ENCODE results near the gene EVI2A.
A peak's percentile ranks its signal among the peaks of the same experiment; 100 is the strongest.
"Not testable (repeated sequence)": the region's sequence is repeated elsewhere in the genome, so short reads cannot be mapped to it uniquely, and the experiment has no call there.

EVI2A gene

DNA sequence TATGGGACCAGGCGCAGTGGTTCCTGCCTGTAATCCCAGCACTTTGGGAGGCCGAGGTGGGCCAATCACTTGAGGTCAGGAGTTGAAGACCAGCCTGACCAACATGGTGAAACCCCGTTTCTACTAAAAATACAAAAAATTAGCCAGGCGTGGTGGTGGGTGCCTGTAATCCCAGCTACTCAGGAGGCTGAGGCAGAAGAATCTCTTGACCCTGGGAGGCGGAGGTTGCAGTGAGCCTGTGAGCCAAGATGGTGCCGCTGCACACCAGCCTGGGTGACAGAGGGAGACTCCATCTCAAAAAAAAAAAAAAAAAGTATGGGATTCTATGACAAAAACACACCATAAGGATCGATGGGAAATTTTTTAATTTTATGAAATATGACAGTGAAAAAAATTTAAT, 9.2 kb downstream of the EVI2A start:
- not testable (repeated sequence) for DNase-seq (ENCODE audit: low spot score)

DNA sequence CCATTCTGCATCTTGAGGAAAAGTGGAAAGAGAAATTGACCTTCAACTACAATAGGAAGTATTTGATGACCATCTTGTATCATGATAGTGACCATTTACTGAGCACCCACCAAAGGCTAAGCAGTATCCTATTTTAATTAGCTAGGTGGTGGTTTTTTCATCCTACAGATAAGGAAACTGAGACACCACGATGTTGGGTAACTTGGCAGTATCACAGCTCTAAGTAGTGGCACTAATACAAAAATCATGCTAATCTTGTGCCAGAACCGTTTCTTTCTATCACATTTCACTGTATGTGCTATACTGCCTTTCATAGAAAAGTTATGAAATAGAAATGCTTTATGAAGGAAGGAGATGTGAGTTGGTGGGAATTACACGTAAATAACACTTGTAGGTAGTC, 9.9 kb downstream of the EVI2A start:
- no peak for DNase-seq (ENCODE audit: low spot score)

DNA sequence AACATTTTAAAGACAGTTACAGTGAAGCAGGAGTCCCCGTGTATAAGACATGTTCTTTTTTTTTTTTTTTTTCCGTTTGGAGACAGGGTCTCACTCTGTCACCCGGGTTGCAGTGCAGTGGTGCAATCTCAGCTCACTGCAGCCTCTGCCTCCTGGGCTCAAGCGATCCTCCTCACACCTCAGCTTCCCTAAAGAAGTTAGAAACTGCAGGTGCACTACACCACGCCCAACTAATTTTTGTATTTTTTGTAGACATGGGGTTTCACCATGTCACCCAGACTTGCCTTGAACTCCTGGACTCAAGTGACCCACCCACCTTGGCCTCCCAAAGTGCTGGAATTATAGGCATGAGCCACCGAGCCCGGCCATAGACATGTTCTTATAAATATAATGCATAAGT, 10.5 kb downstream of the EVI2A start:
- DNase-seq (ENCODE audit: low spot score): no peak

DNA sequence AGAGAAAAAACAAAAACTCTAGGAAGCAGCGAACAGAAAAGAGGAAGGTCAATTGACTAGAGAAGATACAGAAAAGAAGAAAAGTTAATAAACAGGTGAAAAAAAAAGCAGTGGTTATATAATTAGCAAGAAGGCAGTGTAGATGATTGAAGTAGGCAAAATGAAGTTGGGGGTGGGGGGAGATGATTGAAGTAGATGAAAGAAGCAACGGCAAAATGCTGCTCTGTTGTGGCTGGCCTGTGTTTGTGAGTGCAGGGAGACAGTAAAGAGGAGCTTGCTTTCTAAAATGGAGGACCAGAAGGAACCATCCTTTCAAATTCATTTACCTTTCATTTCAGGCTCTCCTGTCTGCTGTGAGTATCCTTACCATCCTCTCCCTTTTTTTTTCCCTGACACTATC, 11.2 kb downstream of the EVI2A start:
- no peak for DNase-seq (ENCODE audit: low spot score)

DNA sequence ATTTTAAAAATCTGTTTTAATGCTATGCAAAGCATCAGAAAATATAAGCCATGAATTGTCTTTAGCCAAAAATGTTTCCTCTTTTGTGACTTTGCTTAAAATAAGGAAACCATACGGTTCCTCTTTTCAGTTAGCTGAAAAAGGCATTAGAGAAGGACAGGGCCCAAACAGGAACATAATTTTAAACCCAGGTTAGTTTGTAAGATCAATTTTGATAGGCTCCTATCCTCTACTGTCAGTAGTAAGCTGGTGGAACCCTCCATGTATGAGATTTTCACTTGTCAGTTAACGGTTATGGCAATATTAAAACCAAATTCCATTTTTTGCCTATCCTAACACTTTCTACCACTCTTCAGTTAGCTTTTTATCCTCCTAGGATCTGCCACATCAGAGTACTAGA, 11.9 kb downstream of the EVI2A start:
- no peak for DNase-seq (ENCODE audit: low spot score)

DNA sequence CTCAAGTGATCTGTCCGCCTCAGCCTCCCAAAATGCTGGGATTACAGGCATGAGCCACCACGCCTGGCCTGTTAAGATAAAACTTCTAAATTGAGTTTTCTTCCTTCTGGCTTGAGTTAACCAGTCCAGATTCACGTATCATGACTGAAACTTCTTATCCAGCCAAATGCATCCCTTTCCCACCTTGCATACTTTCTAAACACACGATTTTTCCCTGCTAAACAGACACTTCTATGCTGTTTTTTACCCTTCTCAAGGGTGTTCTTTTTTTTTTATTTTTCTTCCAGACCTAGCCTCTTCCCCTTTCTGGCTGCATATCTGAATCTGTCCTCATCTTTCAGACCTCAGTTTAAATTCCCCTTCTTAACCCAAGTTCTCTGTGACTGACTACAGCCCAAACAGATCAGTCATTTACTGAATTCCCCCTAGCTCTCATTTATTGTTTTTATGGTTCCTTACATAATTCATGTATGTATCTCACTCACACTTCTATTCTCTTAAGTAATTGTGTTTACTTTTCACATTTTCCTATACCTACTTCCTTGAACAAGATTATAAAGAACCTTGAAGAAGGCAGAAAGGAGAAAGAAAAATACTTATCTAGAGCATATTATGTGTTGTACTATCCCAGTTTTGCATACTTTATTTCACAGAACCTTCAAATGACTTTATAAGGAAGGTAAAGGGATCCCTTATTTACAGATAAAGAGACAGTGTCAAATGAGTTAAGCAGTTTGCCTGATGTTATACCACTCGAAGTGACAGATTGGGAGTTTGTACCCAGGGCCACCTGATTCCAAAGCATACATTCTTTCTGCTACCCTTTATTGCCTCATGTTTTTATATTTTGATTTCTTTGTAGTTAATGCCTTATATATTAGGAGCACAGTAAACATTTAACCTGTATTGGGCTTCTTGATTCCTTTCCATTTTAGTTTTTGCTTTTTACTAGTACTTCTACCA, 12.8 kb downstream of the EVI2A start:
- DNase-seq (ENCODE audit: low spot score): no peak

DNA sequence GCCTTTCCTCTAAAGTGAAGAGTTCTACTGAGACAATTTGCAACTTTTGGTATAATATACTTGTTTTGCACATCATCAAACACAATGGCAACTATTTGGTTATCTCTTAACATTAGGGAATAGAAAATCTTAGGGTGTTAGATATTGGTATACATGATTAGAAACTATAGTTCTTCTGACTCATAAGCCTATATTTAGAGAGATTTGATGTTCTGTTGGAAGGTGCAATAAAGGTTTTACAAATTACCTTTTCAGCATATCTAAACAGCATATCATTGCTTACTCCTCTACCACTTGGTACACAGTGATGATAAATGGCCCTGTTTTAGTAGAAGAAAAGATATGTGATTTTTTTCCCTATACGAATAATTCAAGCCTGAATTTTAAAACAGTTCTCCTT, 13.8 kb downstream of the EVI2A start:
- DNase-seq (ENCODE audit: low spot score): no peak

DNA sequence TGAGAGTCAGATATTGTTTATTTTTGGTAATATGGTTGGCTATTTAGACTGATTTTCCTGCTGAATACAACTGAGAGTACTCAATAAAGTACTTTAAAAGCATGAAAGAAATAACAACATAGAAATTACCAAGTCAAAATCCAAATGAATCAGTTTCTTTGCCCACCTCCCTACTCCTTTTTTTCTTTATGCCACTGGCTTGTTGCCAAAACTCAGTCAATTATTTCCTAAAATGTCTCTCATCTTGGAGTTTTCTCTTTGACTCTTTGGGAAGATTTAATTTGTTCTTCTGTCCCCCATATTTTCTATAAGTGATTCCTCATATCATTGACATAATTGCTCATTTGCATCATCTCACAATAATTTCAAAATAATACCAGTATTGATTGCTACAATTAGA, 21.8 kb downstream of the EVI2A start:
- no peak for DNase-seq (ENCODE audit: low spot score)

DNA sequence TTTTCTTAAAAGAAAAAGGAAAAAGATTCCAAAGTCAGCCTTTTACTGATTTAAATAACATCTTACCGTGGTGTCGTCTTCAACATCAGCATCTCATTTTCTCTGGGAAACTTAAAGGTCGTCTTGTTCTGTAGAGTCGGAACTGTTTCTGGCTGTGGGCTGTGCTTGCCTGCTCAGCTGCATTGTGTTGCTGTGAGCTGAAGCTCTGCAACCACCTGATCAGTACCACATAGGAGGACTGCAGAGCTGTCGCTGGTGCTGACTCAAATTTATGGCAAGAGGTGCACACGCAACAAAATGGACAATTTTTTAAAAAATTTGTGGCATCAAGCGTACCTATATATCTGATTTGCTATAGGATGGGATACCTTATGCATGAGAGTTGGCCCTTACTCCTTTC, 24.3 kb downstream of the EVI2A start, which contains the start of gene OMG:
OMG (minus strand) TSS at position 150 of the 400 bp plus-strand sequence. CDS start 908 bp downstream, outside the sequence.
- DNase-seq (ENCODE audit: low spot score): no peak

DNA sequence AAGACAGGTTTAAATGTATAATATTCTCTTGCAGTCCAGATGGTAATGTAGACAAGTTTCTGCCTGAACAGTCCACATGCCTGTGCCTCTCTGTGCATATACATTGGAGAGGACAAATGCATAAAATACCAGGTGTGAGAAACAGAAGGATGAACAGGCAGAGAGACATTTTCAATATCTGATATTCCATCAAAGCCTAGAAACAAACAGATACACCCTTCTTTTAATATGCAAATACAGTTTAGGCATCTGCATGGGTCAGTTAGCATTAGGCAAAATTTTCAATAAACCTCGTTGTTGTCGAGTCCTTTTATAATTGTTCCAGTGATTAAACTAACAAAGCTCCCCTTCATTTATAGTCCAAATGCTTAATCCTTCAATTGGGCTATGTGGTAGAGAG, 25.3 kb downstream of the EVI2A start:
- DNase-seq (ENCODE audit: low spot score): no peak

DNA sequence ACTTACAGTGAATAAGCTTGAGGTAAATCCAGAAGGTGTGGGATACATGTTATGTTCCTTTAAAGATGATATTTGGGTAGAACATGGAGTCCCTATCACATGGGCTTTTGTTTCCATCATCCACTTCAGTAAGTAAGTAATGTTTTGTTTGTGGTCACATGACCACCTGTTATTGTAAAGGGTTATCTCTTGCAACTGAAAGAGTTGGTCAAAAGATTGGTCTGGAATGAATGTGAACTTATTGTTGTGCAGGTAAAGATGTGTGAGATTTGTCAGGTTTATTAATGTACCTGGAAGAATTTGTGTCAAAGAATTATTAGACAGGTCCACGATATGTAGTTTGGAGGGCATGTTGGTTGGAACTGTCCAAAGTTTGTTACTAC, 25.9 kb downstream of the EVI2A start:
- DNase-seq (ENCODE audit: low spot score): no peak

DNA sequence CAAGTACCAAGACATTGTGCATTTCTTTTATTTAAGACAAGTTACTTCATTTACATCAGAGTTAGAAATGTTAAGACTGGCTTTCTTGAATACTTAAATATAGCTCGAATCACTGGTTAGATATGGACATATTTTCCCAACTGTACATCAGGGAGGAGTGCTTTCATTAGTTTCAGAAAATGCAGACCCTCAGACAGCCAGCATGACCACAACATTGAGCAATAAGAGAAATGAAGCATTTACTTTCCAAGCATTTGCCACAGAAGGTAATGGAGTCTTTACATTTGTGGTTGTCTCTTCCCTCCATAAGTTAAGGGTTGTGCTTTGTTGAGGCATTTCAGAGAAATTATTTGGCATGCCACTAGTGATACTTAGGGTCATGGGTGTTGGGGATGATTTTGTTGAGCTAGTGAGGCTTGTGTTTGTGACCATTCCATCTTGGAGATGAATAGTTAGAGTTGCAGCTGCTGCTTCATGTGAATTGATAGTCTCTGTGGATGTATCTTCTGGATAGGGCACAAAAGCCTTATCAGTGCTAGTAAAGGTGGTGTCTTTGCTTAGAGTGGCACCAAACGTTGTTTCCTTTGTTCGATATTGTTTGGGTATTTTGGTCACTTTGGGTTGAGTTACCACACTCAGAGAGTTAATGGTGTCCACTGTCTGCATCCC, 26.5 kb downstream of the EVI2A start:
- DNase-seq (ENCODE audit: low spot score): no peak

DNA sequence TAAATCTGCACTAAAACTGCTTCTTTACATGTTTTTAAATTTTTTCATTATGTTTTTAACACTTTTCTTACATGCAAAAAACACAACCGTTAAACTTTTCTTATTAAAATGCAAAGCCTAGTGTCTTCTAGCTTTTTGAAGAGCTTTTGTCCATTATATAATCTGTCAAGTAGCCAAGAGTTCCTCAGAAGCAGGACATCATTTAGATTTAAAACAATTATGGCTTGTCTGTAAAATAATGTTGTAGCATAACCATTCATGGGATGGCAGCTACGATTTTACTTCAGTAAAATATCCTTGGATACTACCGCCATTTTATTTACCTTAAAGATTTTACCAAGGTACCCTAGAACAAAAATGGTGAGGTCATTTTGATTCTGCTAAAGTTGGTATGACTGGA, 27.2 kb downstream of the EVI2A start:
- DNase-seq (ENCODE audit: low spot score): no peak

DNA sequence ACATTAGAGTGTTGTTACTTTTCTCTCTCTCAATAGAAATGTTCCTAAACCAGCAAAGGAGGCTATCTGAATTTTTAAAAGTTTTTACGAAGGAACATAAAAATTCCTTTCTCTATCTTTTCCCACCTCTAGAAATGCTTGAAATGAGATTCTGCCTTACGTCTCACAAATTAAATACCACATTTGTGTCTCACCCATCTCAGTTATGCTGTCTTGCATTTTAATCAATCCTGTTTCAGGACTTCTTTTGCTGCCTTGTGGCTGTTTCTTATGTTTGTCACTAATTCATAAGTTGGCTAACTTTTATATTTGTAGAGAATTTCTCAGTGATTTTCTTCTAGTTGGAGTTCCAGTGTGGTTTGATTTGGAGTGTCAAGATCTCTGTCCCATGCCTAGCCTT, 27.8 kb downstream of the EVI2A start:
- DNase-seq (ENCODE audit: low spot score): no peak

DNA sequence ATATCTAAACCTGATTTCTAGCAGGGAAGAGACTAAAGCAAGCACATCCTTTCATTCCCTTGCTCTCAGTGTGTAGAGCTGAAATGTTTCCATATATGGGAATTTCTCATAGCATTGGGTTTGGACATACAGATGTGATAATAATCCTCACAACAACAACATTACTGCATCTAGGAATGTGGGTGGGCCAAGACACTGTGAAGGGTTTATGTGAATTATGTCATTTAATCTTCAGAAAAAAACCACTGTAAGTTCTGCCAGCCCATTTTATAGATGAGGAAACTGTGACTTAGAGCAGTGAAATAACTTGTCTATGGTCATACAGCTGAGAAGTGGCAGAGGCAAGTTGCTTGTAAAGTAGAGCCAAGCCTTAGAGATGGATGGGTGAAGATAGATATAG, 29.6 kb downstream of the EVI2A start:
- DNase-seq (ENCODE audit: low spot score): no peak

DNA sequence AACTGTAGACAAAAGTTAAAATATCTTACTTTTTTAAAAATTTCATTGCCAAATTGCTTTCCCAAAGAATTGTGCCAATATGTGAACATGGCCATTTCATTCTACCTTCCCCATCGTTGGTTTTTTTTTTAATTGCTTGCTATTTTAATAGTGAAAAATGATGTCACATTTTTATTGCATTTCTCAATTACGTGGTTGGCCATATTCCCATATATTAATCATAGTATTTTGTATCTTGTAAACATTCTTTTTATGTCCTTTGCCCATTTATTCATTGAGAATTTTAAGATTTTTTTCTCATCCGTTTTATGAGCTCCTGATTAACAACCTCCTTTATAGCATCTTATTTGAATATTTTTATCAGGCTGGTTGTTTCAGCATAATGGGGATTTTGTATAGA, 31.6 kb downstream of the EVI2A start:
- no peak for DNase-seq (ENCODE audit: low spot score)

DNA sequence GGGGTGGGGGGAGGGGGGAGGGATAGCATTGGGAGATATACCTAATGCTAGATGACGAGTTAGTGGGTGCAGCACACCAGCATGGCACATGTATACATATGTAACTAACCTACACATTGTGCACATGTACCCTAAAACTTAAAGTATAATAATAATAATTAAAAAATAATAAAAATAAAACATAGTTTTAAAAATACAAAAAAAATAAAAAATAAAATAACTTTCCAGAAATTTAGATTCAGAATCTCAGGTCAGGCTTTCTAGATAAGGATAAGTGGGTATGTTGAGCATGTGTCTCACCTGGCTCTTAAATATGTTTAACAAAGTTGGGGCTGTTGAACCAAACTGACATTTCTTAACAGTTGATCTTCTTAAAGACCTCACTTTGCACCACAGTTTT, 33.5 kb downstream of the EVI2A start:
- not testable (repeated sequence) for DNase-seq (ENCODE audit: low spot score)

DNA sequence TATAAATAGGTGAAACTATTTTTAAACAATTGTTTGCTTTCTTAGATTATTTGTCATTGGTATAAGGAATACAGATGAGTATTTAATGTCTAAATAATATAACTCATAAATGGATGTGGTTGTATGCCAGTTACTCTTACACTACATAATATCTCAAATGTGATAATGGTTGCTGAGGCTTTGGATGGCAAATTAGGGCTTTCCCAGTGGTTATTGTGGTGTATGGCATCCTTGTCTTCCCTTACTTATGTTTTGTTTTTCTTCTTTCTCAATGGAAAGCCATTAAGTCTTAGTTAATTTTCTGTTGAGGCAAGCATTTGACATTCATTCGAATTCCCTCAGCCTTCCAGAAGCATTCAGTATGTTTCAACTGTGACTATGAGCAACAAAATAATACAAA, 34.8 kb downstream of the EVI2A start:
- no peak for DNase-seq (ENCODE audit: low spot score)

DNA sequence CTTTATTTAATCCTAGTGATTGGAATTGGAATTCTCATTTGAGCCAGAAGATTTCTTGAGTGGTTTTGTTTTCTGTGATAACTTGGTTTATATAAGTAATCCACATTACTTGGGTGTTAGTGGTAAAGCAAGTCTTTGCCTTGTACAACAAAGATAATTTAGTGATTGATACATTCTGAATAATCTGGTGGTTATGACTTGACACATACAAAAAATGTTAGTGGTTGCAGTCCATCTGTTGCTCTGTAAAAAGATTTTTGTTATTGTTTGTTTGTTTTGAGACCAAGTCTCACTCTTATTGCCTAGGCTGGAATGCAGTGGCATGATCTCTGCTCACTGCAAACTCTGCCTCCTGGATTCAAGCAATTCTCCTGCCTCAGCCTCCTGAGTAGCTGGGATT, 37.6 kb downstream of the EVI2A start:
- DNase-seq (ENCODE audit: low spot score): no peak

DNA sequence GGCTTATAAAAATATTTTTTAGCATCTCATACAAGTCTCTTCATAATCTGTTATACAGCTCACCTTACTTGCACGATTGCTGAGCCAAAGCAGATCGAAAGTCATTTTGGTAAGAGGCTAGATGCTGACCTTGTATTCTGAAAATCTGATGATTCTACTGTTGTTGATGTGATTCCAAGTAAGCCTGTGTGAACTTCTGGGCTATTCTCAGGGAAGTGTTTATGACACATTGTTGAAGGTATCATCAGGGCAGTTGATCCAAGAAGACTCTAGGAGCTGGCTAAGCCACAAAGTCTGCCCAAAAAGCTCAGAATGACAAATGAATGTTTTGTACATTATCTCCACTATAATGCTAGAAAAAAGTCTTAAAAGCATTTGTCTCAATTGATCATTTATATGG, 40.4 kb downstream of the EVI2A start:
- peak; percentile 8 for DNase-seq (ENCODE audit: low spot score)

DNA sequence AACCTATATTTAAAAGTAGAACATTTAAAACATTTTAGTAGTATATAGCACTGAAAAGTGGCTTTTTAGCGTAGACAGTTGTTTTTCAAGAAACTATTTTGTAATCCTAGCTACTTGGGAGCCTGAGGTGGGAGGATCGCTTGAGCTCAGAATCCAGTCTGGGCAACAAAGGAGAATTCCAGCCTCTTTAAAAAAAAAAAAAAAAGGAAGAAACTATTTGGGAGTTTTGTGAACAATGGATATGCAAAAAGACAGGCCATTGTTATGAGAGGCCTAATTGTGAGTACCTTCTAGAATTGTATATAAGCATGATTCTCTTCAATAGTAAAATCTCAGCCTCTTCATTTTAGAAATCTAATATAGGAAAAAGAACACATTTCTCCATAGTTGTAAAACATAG, 42.0 kb downstream of the EVI2A start:
- DNase-seq (ENCODE audit: low spot score): no peak

DNA sequence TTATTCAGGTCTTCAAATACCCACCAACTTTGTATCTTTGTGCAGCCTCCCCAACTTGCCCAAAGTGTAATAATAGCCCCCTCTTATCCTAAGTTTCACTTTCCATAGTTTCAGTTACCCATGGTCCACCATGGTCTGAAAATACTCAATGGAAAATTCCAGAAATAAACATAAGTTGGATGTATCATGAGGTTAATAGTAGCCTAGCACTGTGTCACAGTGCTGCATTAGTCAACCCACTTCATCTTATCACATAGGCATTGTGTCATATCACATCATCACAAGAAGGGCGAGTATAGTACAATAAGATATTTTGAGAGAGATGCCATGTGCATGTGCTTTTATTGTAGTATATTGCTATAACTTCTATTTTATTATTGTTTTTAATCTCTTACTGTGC, 46.3 kb downstream of the EVI2A start:
- DNase-seq (ENCODE audit: low spot score): no peak

DNA sequence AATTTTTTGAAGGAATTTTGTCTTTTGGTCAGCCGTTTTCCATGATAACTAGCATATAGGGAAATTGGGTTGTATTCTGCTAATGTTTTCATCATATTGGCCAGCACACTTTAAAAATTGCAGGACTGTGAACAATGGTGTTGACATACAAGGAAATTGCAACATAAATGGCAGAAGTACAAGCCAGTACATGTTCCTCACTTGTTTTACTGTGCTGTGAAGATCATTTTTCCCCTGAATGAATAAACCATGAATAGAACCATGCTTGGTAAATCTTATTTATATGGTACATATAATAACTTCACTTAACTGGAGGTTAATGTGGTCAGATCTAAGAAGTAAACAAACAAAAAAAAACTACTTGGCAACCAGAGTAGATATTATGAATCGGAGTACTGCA, 47.2 kb downstream of the EVI2A start:
- DNase-seq (ENCODE audit: low spot score): peak; percentile 56

DNA sequence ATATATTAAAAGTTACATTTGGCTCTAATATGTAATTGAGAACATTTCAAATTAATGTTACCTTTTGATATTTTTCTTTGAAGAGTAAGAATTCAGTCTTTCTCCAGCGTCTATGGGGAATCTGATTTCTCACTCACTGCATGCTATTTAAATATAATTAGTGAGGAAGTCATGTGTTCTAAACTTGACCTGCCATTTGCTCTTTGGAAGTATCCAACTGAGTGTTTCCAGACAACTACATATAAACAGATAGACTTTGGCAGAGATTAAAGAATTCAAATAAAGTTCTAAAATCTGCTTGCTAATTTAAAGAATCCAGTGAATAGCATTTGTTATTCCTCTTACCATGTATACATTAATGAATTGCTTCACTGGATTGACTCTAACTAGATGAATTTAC, 47.9 kb downstream of the EVI2A start:
- DNase-seq (ENCODE audit: low spot score): no peak
